Bronchial epithelial cell (primary cell): ENCODE measurements around the gene TMEM100. TPM values are rescaled to one million over a fixed set of nuclear protein-coding genes. Genes with fewer than 3 reads are reported as not detected.

Experiments
- DNase-seq: peaks from one replicate; pipeline ENCODE4 v3.0.0-alpha.2; 2010; ENCODE audit warnings: low read depth
- FAIRE-seq: peaks from 2 replicates; lab custom pipeline; 2011; peaks lifted over from hg19 to GRCh38; lab: Jason Lieb, UNC
- H3K27me3 ChIP-seq: 2 replicates; pipeline ENCODE4 v1.5.1; 2011; ENCODE audit warnings: low read length; ENCODE audit not compliant: control insufficient read depth, insufficient read depth
- H3K36me3 ChIP-seq: 2 replicates; pipeline ENCODE4 v1.5.1; 2011; ENCODE audit warnings: low read length; ENCODE audit not compliant: control insufficient read depth, insufficient read depth
- H3K4me3 ChIP-seq: 2 replicates; pipeline ENCODE4 v1.5.1; 2011; ENCODE audit warnings: mild to moderate bottlenecking, low read depth, low read length, control low read depth
- total RNA-seq: library from RNA; depleted of rRNA; stranded (reverse); fragments of >200 nt; gene quantifications from 2 replicates; pipeline ENCODE4 v1.2.1, GENCODE V29; 2014
- TF ChIP-seq, protein P1 (sequence below): IDR thresholded peaks from 2 replicates; pipeline ENCODE4 v1.5.1; 2011; ENCODE audit warnings: mild to moderate bottlenecking, moderate library complexity, low read length, control low read depth, inconsistent platforms; ENCODE audit not compliant: insufficient read depth, severe bottlenecking

TMEM100 gene
- total RNA-seq, 1 donor from 2014 or later: not detected

DNA sequence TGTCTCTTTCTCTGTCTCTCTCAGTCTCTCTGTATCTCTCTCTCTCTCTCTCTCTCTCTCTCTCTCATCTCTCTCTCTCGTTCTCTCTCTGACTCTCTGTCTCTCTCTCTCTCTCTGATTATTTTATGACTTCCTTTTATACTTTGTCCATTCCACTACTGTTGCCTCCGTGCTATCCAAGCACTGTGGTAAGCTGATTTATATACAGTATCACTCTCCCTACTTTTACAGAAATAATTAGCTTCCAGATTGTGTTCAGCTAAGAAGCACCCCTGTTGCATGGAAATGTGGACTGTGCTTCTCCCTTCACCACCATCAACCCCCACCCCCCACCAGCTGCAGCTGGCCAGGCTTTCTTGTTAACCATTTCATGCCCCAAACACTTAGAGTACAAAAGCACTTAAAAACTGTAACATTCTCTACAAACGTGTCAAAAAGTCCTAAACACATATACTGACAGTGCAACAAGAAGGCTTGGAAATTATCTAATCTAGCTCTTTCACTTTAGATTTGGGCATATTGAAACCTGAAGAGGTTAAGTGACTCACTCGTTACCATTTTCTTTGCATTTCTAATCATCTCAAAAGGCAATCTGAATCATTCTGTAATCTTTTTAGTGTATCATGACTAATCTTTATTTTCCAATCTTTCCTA lies 11.6 kb upstream of the TMEM100 start:
- TF ChIP-seq, protein P1, sequence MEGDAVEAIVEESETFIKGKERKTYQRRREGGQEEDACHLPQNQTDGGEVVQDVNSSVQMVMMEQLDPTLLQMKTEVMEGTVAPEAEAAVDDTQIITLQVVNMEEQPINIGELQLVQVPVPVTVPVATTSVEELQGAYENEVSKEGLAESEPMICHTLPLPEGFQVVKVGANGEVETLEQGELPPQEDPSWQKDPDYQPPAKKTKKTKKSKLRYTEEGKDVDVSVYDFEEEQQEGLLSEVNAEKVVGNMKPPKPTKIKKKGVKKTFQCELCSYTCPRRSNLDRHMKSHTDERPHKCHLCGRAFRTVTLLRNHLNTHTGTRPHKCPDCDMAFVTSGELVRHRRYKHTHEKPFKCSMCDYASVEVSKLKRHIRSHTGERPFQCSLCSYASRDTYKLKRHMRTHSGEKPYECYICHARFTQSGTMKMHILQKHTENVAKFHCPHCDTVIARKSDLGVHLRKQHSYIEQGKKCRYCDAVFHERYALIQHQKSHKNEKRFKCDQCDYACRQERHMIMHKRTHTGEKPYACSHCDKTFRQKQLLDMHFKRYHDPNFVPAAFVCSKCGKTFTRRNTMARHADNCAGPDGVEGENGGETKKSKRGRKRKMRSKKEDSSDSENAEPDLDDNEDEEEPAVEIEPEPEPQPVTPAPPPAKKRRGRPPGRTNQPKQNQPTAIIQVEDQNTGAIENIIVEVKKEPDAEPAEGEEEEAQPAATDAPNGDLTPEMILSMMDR: no peak
- Histone ChIP-seq H3K4me3 (no peak overlapping the region), H3K27me3 (no peaks in the 10 kb centered on the region), H3K36me3 (no peaks in the 10 kb centered on the region)
- DNase-seq (peak; percentile 89), FAIRE-seq (no peak)

DNA sequence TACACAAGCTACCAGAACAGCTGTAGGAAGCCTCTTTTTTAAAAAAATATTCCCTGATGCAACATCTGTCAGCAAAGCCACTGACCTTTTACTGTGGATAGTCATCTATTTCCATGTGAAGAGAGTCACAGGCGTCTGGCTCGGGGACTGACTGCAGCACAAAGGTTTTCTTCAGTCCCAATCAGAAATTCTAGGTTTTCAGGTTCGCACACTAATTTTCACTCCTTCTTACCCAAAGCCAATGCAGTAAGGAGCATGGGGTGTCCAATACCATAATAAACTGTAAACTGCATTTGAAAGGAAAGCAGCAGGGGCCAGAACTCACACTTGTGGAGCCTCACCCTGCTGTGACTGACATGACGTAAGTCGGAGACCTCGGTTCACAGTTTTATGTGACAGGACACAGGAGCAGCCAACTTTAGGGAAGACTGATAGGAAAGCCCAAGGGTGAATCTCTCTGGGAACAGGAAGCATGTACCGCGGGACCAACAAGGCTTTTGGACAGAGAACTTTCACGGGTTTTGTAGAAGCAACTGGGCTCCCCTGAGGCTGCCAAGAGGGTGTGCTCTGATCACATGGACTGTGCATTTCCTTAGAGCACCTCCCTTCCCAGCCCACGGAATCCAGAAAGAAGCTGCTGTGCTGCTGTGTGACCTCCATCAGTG lies 9.1 kb upstream of the TMEM100 start:
- Histone ChIP-seq H3K4me3 (no peak overlapping the region), H3K27me3 (no peaks in the 10 kb centered on the region), H3K36me3 (no peaks in the 10 kb centered on the region)
- TF ChIP-seq, protein P1: no peak
- no peak for DNase-seq
- no peak for FAIRE-seq

DNA sequence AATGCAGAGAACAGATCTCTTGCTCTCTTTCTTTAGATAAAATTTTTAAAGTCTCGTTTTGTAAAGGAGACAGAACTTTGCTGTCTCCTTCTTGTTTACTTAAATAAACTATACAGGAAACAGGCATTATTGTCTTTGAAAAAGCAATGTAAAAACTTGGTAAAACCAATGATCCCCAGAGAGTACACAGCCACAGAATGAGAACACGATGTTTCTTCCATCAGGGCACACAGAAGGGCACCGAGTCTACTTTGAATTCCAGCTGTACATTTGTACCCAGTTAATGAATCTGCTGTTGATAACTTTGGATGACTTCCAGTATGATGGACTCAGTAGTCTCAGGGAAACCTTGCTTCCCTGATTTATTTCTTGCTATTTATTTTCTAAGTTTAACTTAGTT lies 8.1 kb upstream of the TMEM100 start:
- TF ChIP-seq, protein P1: no peak
- FAIRE-seq: no peak

DNA sequence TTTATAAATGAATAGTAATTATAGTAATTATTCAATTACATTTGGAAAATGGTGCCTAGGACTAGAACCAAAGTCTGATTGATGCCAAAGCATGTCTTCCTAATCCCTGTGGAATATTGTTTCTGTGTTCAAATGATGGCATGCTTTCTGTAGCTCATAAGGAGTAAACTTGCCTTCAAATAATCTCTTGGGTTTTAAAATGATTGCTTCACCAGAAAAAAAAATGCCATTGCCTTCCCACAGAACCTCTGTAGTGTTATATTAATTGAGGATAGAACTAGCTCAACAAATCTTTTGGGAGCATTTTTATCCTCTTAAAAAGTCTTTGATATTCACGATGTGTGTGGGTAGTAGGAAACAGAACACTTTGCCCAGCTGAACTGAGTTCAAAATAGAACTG lies 7.7 kb upstream of the TMEM100 start:
- no peaks in the 10 kb centered on the region for H3K27me3 ChIP-seq
- H3K36me3 ChIP-seq: no peaks in the 10 kb centered on the region
- H3K4me3 ChIP-seq: no peak overlapping the region
- no peak for DNase-seq
- TF ChIP-seq, protein P1: no peak
- no peak for FAIRE-seq

More for the DNA sequence above, 8.1 kb upstream of the TMEM100 start:
- Histone ChIP-seq H3K36me3 (no peaks in the 10 kb centered on the region), H3K4me3 (no peak overlapping the region), H3K27me3 (no peaks in the 10 kb centered on the region)
- DNase-seq: no peak

DNA sequence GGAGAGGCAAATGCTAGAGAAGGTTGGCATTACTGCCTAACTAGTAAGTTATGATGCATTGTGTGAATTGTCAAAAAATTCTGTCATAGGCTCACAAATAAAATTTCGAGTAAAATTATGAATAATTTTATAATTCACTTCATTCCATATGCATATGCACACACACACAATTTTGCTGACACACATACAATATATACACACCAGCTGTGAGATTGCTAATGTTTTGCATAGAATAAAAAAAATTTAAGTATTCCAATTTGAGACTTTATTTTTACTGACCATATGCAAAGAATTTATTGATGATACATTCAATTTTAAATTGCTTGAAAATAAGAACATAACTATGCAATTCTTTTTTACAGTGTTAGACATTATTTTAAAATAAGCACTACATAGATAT lies 6.8 kb upstream of the TMEM100 start:
- H3K4me3 ChIP-seq: no peak overlapping the region
- H3K27me3 ChIP-seq: no peaks in the 10 kb centered on the region
- H3K36me3 ChIP-seq: no peaks in the 10 kb centered on the region
- no peak for FAIRE-seq
- no peak for DNase-seq
- TF ChIP-seq, protein P1: no peak

DNA sequence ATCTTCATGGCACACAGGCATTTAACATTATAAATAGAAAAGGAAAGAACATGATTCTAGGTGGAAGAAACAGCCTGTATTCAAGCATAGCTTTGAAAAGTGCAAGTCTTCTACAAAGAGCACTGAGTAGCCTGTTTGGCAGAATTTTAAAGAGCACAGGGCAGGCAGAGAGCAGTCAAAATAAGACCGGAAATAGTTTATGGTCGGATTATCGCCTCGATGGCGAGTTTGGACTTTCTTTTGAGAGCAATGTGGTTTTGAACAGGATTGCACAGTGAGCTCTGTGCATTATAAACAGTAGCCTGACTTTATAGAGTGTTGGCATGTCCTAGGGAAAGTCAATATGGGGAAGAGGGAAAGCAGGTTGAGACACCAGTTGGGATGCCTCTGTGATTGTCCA lies 6.2 kb upstream of the TMEM100 start:
- no peak for FAIRE-seq
- Histone ChIP-seq H3K27me3 (no peaks in the 10 kb centered on the region), H3K36me3 (no peaks in the 10 kb centered on the region), H3K4me3 (no peak overlapping the region)
- TF ChIP-seq, protein P1: no peak
- no peak for DNase-seq
